ENCODE measurements around the gene DNAJC12.

GRCh38 chr10:67836972-67837371 lies 1.0 kb downstream of the DNAJC12 start:
- TF ChIP-seq CHD1 (IDR thresholded peaks at IDR 0.05; ENCODE audit: low read depth, low read length) (no peak), CTCF (IDR thresholded peaks at IDR 0.05; ENCODE audit: control extremely low read depth in 1 of 3, insufficient read depth in 1 of 3, low read depth in 1 of 3, low read length in 3 of 3) (no peak), ASH2L (IDR thresholded peaks at IDR 0.05; ENCODE audit: low read length) (no peak), JUN (IDR thresholded peaks at IDR 0.05; ENCODE audit: low read depth, low read length) (no peak), TBP (IDR thresholded peaks at IDR 0.05; ENCODE audit: low read depth, low read length) (no peak), POLR2A (IDR thresholded peaks at IDR 0.05; ENCODE audit: control extremely low read depth in 1 of 2, low read depth in 2 of 2, low read length in 2 of 2) (no peak), SP1 (IDR thresholded peaks at IDR 0.05; ENCODE audit: low read depth, low read length) (no peak), EZH2 (IDR thresholded peaks at IDR 0.05; ENCODE audit: low read depth, low read length, severe bottlenecking) (no peak), BRCA1 (IDR thresholded peaks at IDR 0.05; ENCODE audit: low read depth, low read length) (no peak), GABPA (IDR thresholded peaks at IDR 0.05; ENCODE audit: borderline replicate concordance, insufficient read depth, low read length) (no peak), TAF1 (IDR thresholded peaks at IDR 0.05; ENCODE audit: low read depth, low read length) (no peak), POLR2AphosphoS5 (IDR thresholded peaks at IDR 0.05; ENCODE audit: low read depth, low read length) (no peak), RAD21 (IDR thresholded peaks at IDR 0.05 in 1 of 2, conservative IDR thresholded peaks at IDR 0.05 in 1 of 2; ENCODE audit: low read depth in 2 of 2, low read length in 2 of 2) (no peak), TAF7 (optimal IDR thresholded peaks at IDR 0.05; ENCODE audit: borderline replicate concordance, low read depth, low read length) (no peak)
